Esophagus squamous epithelium (tissue), 5 donors: ENCODE data around the gene DYNLL1. TPM values are rescaled to one million over a fixed set of nuclear protein-coding genes. Genes with fewer than 3 reads are reported as not detected.
A peak's percentile ranks its signal among the peaks of the same experiment; 100 is the strongest.

Experiments used
- DNase-seq: peaks from one replicate; lab custom pipeline; 2025; lab: John Stamatoyannopoulos, UW
- H3K27ac ChIP-seq, 4 donors: fragments of 200-600 bp; sonication (generic); one replicate each; pipeline ENCODE4 v1.5.1; 2016 to 2019; ENCODE audit warnings: mild to moderate bottlenecking in 1 of 4
- H3K27me3 ChIP-seq, 4 donors: fragments of 200-600 bp; sonication (generic); 1 replicate in 3 of 4; 2 replicates in 1 of 4; pipeline versions ENCODE4 v1.5.1 to v1.6.0; 2017 to 2021; ENCODE audit warnings: antibody characterized with exemption in 1 of 4
- H3K36me3 ChIP-seq, 3 donors: fragments of 200-600 bp; sonication (generic); one replicate each; pipeline ENCODE4 v1.5.1; 2016 to 2019
- H3K4me1 ChIP-seq, 3 donors: fragments of 200-600 bp; sonication (generic); one replicate each; pipeline ENCODE4 v1.5.1; 2017 to 2019
- H3K4me3 ChIP-seq, 4 donors: fragments of 200-600 bp; sonication (generic); 1 replicate in 3 of 4; 2 replicates in 1 of 4; pipeline ENCODE4 v1.5.1; 2016 to 2019; ENCODE audit warnings: mild to moderate bottlenecking in 2 of 4, moderate library complexity in 1 of 4
- H3K9me3 ChIP-seq, 3 donors: fragments of 200-600 bp; sonication (generic); one replicate each; pipeline ENCODE4 v1.5.1; 2016 to 2019
- POLR2A ChIP-seq, 4 donors: fragments of 450-650 bp; IDR thresholded peaks; one replicate each; pipeline ENCODE4 v1.6.1; 2017; ENCODE audit warnings: antibody characterized with exemption in 4 of 4, mild to moderate bottlenecking in 4 of 4, moderate library complexity in 3 of 4
- WGBS, 2 donors: methylation state at CpG; one replicate each; pipeline ENCODE4 v1.1.5; 2018; 5-methylcytosine and 5-hydroxymethylcytosine counted together
- intact Hi-C: fragments of 100-400 bp; cut with DNase I; formaldehyde crosslinking; loops from one replicate; pipeline ENCODE4 v1.15.0; 2022
- total RNA-seq, 4 donors: library from RNA; depleted of rRNA; stranded (reverse); fragments of >200 nt; gene quantifications; one replicate each; pipeline ENCODE4 v1.1.0, GENCODE V29; 2016
- TF ChIP-seq, protein P1 (sequence below), 6 experiments: fragments of 450-650 bp in 4 of 6; fragments of 200-600 bp in 2 of 6; sonication (generic) in 2 of 6; IDR thresholded peaks; one replicate each; pipeline ENCODE4 v1.5.1; 2016 to 2019; ENCODE audit warnings: antibody characterized with exemption in 6 of 6, mild to moderate bottlenecking in 4 of 6, moderate library complexity in 4 of 6
- donor health status: DM: yes; HTN: yes; CAD: no.

The DYNLL1 gene
- total RNA-seq, 4 donors from 2014 or later = 368 to 605 (median 490) TPM

DNA sequence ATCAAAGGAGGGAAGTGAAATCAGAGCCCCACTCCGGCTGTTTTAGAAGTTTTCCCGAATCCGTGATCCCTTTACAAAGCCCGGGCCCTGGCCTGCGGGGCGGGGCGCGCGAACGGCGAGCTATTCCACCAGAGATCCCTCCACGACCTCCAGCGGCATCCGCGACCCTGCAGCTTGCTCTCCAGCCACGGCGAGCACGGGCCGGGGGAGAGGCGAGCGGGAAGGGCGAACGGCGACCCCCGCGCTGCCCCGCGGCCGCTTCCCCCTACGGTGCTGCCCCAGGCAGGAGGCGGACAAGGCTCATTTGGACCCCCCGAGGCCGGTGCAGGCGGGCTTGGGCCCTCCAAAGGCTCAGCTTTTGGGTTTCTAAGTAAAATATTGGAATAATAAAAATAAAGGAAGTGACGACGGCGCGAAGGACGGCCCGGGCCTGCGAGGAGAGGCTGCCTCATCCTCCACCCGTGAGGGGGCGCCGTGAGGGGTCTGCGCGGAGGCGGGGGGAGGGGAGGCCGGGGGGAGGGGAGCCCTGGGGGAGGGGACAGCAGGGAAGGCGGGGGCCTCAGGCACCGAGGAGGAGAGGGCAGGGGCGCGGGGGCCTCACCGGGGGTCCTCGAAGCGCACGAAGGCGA is 27.0 kb upstream of the DYNLL1 start:
- no peak for TF ChIP-seq POLR2A (IDR thresholded peaks at IDR 0.05)
- TF ChIP-seq, protein P1, sequence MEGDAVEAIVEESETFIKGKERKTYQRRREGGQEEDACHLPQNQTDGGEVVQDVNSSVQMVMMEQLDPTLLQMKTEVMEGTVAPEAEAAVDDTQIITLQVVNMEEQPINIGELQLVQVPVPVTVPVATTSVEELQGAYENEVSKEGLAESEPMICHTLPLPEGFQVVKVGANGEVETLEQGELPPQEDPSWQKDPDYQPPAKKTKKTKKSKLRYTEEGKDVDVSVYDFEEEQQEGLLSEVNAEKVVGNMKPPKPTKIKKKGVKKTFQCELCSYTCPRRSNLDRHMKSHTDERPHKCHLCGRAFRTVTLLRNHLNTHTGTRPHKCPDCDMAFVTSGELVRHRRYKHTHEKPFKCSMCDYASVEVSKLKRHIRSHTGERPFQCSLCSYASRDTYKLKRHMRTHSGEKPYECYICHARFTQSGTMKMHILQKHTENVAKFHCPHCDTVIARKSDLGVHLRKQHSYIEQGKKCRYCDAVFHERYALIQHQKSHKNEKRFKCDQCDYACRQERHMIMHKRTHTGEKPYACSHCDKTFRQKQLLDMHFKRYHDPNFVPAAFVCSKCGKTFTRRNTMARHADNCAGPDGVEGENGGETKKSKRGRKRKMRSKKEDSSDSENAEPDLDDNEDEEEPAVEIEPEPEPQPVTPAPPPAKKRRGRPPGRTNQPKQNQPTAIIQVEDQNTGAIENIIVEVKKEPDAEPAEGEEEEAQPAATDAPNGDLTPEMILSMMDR (IDR thresholded peaks at IDR 0.05) = peak in 1 of 6 experiments; percentile 5

DNA sequence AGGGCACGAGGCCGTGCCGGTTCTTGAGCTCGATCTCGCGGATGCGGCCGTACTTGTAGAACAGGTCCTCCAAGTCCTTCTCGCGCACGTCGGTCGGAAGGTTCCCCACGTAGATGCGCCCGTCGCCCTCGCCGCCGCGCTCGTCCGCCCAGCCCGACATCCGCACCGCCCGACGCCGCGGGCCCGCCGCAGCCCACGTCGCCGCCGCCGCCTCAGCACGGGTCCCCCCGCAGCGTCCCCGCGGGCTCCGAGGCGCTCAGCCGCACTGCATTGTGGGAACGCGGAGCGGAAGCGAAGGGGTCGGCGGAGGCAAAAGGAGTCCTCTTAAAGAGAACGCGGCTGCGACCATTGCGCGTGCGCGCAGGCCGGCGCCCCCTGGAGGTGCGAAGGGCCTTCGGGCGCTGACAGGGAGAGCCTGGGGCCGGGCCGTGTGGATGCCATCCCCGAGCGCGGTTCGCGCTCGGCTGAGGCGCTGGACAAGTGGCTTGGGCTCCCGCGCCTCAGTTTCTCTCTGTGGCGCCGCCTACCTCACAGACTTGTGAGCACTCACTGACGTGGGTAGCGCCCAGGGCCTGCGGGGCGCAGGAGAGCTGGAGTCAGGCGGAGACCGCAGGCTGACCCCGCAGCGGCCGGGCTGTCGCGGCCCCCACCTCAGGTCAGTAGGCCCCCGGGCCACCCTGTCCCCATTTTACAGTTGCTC is 26.3 kb upstream of the DYNLL1 start, which contains the start of gene SRSF9:
TSS of gene SRSF9 (minus strand) at position 299 of the 700 bp plus-strand sequence. CDS start at position 160, 139 bp downstream.
- peaks cover 18 to 77% (median 47%) of the 10 kb centered on the region in 3 donors for H3K4me1 ChIP-seq
- intact Hi-C loops = no loop called here
- H3K27me3 ChIP-seq = no peaks in the 10 kb centered on the region
- 0% methylated on average over 4 to 22 of the region's 88 CpGs for WGBS, 2 donors
- peak within 1 kb of the TSS; percentile 88 to 98 (median 96) for H3K27ac ChIP-seq
- H3K36me3 ChIP-seq = peaks cover 0 to 31% (median 8%) of the 10 kb centered on the region in 3 donors
- DNase-seq = peak; percentile 58
- H3K4me3 ChIP-seq = peak within 1 kb of the TSS; percentile 72 to 99 (median 75)
- TF ChIP-seq POLR2A (IDR thresholded peaks at IDR 0.05) = peak in 2 of 4 donors; percentile 76
- TF ChIP-seq, protein P1 (IDR thresholded peaks at IDR 0.05) = peak; percentile 83 to 93 (median 87)
- H3K9me3 ChIP-seq = no peaks in the 10 kb centered on the region

More for the DNA sequence above, 27.0 kb upstream of the DYNLL1 start:
- DNase-seq = no peak
- no peaks in the 10 kb centered on the region for H3K9me3 ChIP-seq
- H3K36me3 ChIP-seq = peaks cover 0 to 37% (median 12%) of the 10 kb centered on the region in 3 donors
- peaks cover 18 to 73% (median 46%) of the 10 kb centered on the region in 3 donors for H3K4me1 ChIP-seq
- no peaks in the 10 kb centered on the region for H3K27me3 ChIP-seq
- 0 to 1% methylated on average over 7 to 24 of the region's 57 CpGs for WGBS, 2 donors
- H3K4me3 ChIP-seq = peak overlapping the region; percentile 72 to 99 (median 75)
- H3K27ac ChIP-seq = peak overlapping the region; percentile 88 to 98 (median 96)
- intact Hi-C loops = no loop called here

DNA sequence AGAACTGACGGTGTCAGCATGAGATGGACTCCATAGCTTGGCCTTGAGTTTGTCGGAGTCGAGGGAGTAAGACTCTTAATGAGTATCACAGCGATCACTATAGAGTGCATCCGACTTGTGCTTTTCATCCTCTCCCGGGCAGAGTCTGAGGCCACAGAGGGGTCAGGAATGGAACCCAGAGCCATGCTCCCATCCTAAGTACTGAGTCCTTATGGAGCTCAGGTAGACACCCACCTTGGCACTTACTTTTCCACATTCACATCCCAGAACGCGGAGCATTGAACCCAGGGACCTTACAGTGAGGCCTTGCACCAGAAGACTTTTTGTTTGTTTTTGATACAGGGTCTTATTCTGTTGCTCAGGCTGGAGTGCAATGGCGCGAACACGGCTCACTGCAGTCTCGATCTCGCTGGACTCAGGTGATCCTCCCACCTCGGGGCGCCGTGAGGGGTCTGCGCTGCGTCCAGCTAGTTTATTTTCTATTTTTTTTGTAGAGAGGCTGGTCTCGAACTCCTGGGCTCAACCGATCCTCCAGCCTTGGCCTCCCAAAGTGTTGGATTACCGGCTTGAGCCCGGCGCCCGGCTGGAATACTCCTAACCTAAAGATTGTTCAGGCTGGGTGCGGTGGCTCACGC is 25.6 kb upstream of the DYNLL1 start:
- 68 to 69% methylated on average over 15 of the region's 26 CpGs for WGBS, 2 donors
- no peak for DNase-seq

DNA sequence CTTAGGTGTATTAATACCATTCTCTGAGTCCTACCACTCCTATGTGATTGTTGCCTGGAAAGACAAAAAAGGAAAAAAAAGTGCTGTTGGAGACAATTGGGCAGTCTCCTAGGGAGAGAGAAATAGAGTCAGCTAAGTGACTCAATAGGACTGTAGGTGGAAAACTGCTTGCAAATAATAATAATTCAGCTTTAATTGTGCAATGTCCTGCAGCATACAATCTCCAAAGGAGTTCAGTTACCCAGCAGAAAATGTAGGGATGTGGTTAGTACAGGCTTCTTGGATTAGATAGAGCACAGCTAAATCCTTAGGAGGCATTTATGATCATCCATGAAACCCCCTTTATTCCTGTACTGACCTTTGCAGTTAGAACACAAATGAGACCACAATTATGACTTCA is 23.4 kb upstream of the DYNLL1 start:
- Histone ChIP-seq H3K27me3 (no peaks in the 10 kb centered on the region), H3K9me3 (no peaks in the 10 kb centered on the region), H3K27ac (peak overlapping the region in 2 of 4 donors; percentile 76 to 84), H3K4me1 (peaks cover 18 to 75% (median 33%) of the 10 kb centered on the region in 3 donors), H3K36me3 (peaks cover 0 to 1% (median 0%) of the 10 kb centered on the region in 3 donors), H3K4me3 (no peak overlapping the region)
- no peak for DNase-seq
- intact Hi-C loops = no loop called here
- TF ChIP-seq, protein P1 (IDR thresholded peaks at IDR 0.05) = no peak
- TF ChIP-seq POLR2A (IDR thresholded peaks at IDR 0.05) = no peak

More for the DNA sequence above, 25.6 kb upstream of the DYNLL1 start:
- Histone ChIP-seq H3K36me3 (peaks cover 0 to 24% (median 2%) of the 10 kb centered on the region in 3 donors), H3K4me3 (peak overlapping the region; percentile 72 to 99 (median 75)), H3K9me3 (no peaks in the 10 kb centered on the region), H3K27me3 (no peaks in the 10 kb centered on the region), H3K4me1 (peaks cover 18 to 84% (median 52%) of the 10 kb centered on the region in 3 donors), H3K27ac (peak overlapping the region; percentile 88 to 98 (median 96))
- TF ChIP-seq, protein P1 (IDR thresholded peaks at IDR 0.05) = no peak
- TF ChIP-seq POLR2A (IDR thresholded peaks at IDR 0.05) = no peak
- intact Hi-C loops = no loop called here
